Astrocyte (in vitro differentiated cells and primary cell): ENCODE data around the gene TNFRSF1B. TPM values are rescaled to one million over a fixed set of nuclear protein-coding genes. Genes with fewer than 3 reads are reported as not detected.

Experiments used
- DNase-seq: peaks from one replicate; pipeline ENCODE4 v3.0.0-alpha.2; 2010; ENCODE audit warnings: low read depth
- FAIRE-seq: peaks from 2 replicates; lab custom pipeline; 2011; peaks lifted over from hg19 to GRCh38; lab: Jason Lieb, UNC
- H2AFZ ChIP-seq: 2 replicates; pipeline ENCODE4 v1.6.0; 2012; ENCODE audit warnings: low read depth, low read length, inconsistent platforms
- H3K27ac ChIP-seq: 2 replicates; pipeline ENCODE4 v1.5.1; 2011; ENCODE audit warnings: low read depth, low read length, inconsistent platforms
- H3K27me3 ChIP-seq: 2 replicates; pipeline ENCODE4 v1.6.0; 2011; ENCODE audit warnings: low read length, inconsistent platforms; ENCODE audit not compliant: insufficient read depth
- H3K36me3 ChIP-seq: 2 replicates; pipeline ENCODE4 v1.5.1; 2011; ENCODE audit warnings: low read length, inconsistent platforms; ENCODE audit not compliant: insufficient read depth
- H3K4me1 ChIP-seq: 2 replicates; pipeline ENCODE4 v1.5.1; 2011; ENCODE audit warnings: low read length, inconsistent platforms; ENCODE audit not compliant: insufficient read depth
- H3K4me2 ChIP-seq: 2 replicates; pipeline ENCODE4 v1.6.0; 2012; ENCODE audit warnings: low read length, inconsistent platforms
- H3K4me3 ChIP-seq: 2 replicates; pipeline ENCODE4 v1.5.1; 2011; ENCODE audit warnings: low read depth, mild to moderate bottlenecking, low read length, inconsistent platforms; ENCODE audit not compliant: insufficient read depth
- H3K79me2 ChIP-seq: 2 replicates; pipeline ENCODE4 v1.6.0; 2012; ENCODE audit warnings: mild to moderate bottlenecking, low read length, inconsistent platforms; ENCODE audit not compliant: insufficient read depth
- H3K9ac ChIP-seq: 2 replicates; pipeline ENCODE4 v1.6.0; 2012; ENCODE audit warnings: mild to moderate bottlenecking, low read length, inconsistent platforms
- H3K9me3 ChIP-seq: 2 replicates; pipeline ENCODE4 v1.5.1; 2012; ENCODE audit warnings: low read depth, mild to moderate bottlenecking, low read length, inconsistent platforms; ENCODE audit not compliant: insufficient read depth
- H4K20me1 ChIP-seq: 2 replicates; pipeline ENCODE4 v1.6.0; 2012; ENCODE audit warnings: low read length, inconsistent platforms; ENCODE audit not compliant: insufficient read depth
- H3K27ac Mint-ChIP-seq: one replicate; pipeline ENCODE4 v1.8.0; 2021; ENCODE audit warnings: mild to moderate bottlenecking, mixed read lengths; ENCODE audit not compliant: unreplicated experiment
- H3K27me3 Mint-ChIP-seq: one replicate; pipeline ENCODE4 v1.8.0; 2021; ENCODE audit warnings: low read depth, mixed read lengths; ENCODE audit not compliant: unreplicated experiment
- H3K36me3 Mint-ChIP-seq: one replicate; pipeline ENCODE4 v1.8.0; 2021; ENCODE audit warnings: low read depth, mixed read lengths; ENCODE audit not compliant: unreplicated experiment
- H3K4me1 Mint-ChIP-seq: one replicate; pipeline ENCODE4 v1.8.0; 2021; ENCODE audit warnings: low read depth, mixed read lengths; ENCODE audit not compliant: unreplicated experiment
- H3K4me3 Mint-ChIP-seq: one replicate; pipeline ENCODE4 v1.8.0; 2021; ENCODE audit warnings: mild to moderate bottlenecking, moderate library complexity, mixed read lengths; ENCODE audit not compliant: unreplicated experiment
- H3K9me3 Mint-ChIP-seq: one replicate; pipeline ENCODE4 v1.8.0; 2021; ENCODE audit warnings: mild to moderate bottlenecking, mixed read lengths; ENCODE audit not compliant: unreplicated experiment
- CTCF ChIP-seq: IDR thresholded peaks from 2 replicates; pipeline ENCODE4 v1.5.1; 2011; ENCODE audit warnings: low read depth, mild to moderate bottlenecking, inconsistent platforms, low read length, moderate library complexity; ENCODE audit not compliant: insufficient read depth
- EZH2 ChIP-seq: IDR thresholded peaks from 2 replicates; pipeline ENCODE4 v1.6.1; 2012; ENCODE audit warnings: mild to moderate bottlenecking, low read length, inconsistent platforms; ENCODE audit not compliant: insufficient read depth
- total RNA-seq: library from RNA; stranded (reverse); gene quantifications from 2 replicates; pipeline ENCODE4 v1.2.1, GENCODE V29; 2021

The TNFRSF1B gene
- total RNA-seq, 1 donor from 2014 or later, result 0.09 TPM

- H4K20me1 ChIP-seq, result no peaks in the 10 kb centered on the region
Measured at GRCh38 chr1:12201352-12202189, 34.8 kb downstream of the TNFRSF1B start.

GRCh38 chr1:12202190-12202497, 35.4 kb downstream of the TNFRSF1B start:
- no peaks in the 10 kb centered on the region for H3K9me3 ChIP-seq
- no peaks in the 10 kb centered on the region for H4K20me1 ChIP-seq
- Mint-ChIP-seq H3K4me1 (no peaks in the 10 kb centered on the region), H3K27ac (no peak overlapping the region), H3K27me3 (peaks cover 23% of the 10 kb centered on the region), H3K36me3 (peaks cover 3% of the 10 kb centered on the region), H3K4me3 (no peak overlapping the region), H3K9me3 (no peaks in the 10 kb centered on the region)
- TF ChIP-seq CTCF (no peak), EZH2 (no peak)
- H2AFZ ChIP-seq, result no peak overlapping the region
- H3K4me2 ChIP-seq, result no peak overlapping the region
- no peaks in the 10 kb centered on the region for H3K4me1 ChIP-seq
- no peaks in the 10 kb centered on the region for H3K79me2 ChIP-seq
- FAIRE-seq, result no peak
- H3K27ac ChIP-seq, result no peak overlapping the region
- no peak overlapping the region for H3K4me3 ChIP-seq
- H3K9ac ChIP-seq, result no peak overlapping the region
- H3K36me3 ChIP-seq, result no peaks in the 10 kb centered on the region
- no peak for DNase-seq
- H3K27me3 ChIP-seq, result peaks cover 6% of the 10 kb centered on the region

More at GRCh38 chr1:12201352-12202189, 34.8 kb downstream of the TNFRSF1B start:
- Mint-ChIP-seq H3K9me3 (no peaks in the 10 kb centered on the region), H3K27me3 (peaks cover 27% of the 10 kb centered on the region), H3K36me3 (peaks cover 3% of the 10 kb centered on the region), H3K4me1 (no peaks in the 10 kb centered on the region), H3K4me3 (no peak overlapping the region), H3K27ac (no peak overlapping the region)
- H2AFZ ChIP-seq, result no peak overlapping the region
- no peaks in the 10 kb centered on the region for H3K36me3 ChIP-seq
- no peaks in the 10 kb centered on the region for H3K4me1 ChIP-seq
- no peaks in the 10 kb centered on the region for H3K9me3 ChIP-seq
- peaks cover 6% of the 10 kb centered on the region for H3K27me3 ChIP-seq
- no peak overlapping the region for H3K4me3 ChIP-seq
- H3K4me2 ChIP-seq, result no peak overlapping the region
- H3K27ac ChIP-seq, result no peak overlapping the region
- TF ChIP-seq CTCF (no peak), EZH2 (no peak)
- H3K79me2 ChIP-seq, result no peaks in the 10 kb centered on the region
- no peak overlapping the region for H3K9ac ChIP-seq
- FAIRE-seq (no peak), DNase-seq (no peak)

GRCh38 chr1:12202577-12202976, 35.8 kb downstream of the TNFRSF1B start:
- Histone ChIP-seq H3K79me2 (no peaks in the 10 kb centered on the region), H3K4me1 (no peaks in the 10 kb centered on the region), H3K27me3 (peaks cover 6% of the 10 kb centered on the region), H3K4me3 (no peak overlapping the region), H2AFZ (no peak overlapping the region), H3K4me2 (no peak overlapping the region), H3K36me3 (no peaks in the 10 kb centered on the region), H3K27ac (no peak overlapping the region), H3K9me3 (no peaks in the 10 kb centered on the region), H3K9ac (no peak overlapping the region), H4K20me1 (no peaks in the 10 kb centered on the region)
- no peak for FAIRE-seq
- Mint-ChIP-seq H3K27me3 (peaks cover 23% of the 10 kb centered on the region), H3K9me3 (no peaks in the 10 kb centered on the region), H3K4me3 (no peak overlapping the region), H3K36me3 (peaks cover 3% of the 10 kb centered on the region), H3K27ac (no peak overlapping the region), H3K4me1 (no peaks in the 10 kb centered on the region)
- DNase-seq, result no peak
- no peak for TF ChIP-seq CTCF
- TF ChIP-seq EZH2, result no peak
